ENCODE measurements around the gene WASF2.
"Not testable (repeated sequence)": the region's sequence is repeated elsewhere in the genome, so short reads cannot be mapped to it uniquely, and the experiment has no call there.

- TF ChIP-seq CTCF (conservative IDR thresholded peaks at IDR 0.05; ENCODE audit: low read depth, low read length); EZH2 (IDR thresholded peaks at IDR 0.05; ENCODE audit: low read length, unreplicated experiment): not testable (repeated sequence)
These were observed 21.6 kb downstream of the WASF2 start for GRCh38 chr1:27468378-27468777.

Data from PC-3 (cell line).